Vagina (tissue), 2 donors: ENCODE results near the gene ECE2.

Experiments
- CTCF ChIP-seq, 3 experiments: fragments of 450-650 bp in 2 of 3; fragments of 200-600 bp in 1 of 3; sonication (generic) in 1 of 3; IDR thresholded peaks; one replicate each; pipeline ENCODE4 v1.5.1; 2017 to 2019; ENCODE audit warnings: antibody characterized with exemption in 3 of 3, mild to moderate bottlenecking in 2 of 3, moderate library complexity in 2 of 3
- POLR2A ChIP-seq, 2 donors: fragments of 450-650 bp; IDR thresholded peaks; one replicate each; pipeline ENCODE4 v1.6.1; 2017; ENCODE audit warnings: antibody characterized with exemption in 2 of 2, mild to moderate bottlenecking in 2 of 2, moderate library complexity in 2 of 2
- POLR2AphosphoS5 ChIP-seq, 2 donors: sonication (generic); formaldehyde crosslinking; IDR thresholded peaks; one replicate each; pipeline ENCODE4 v1.9.0; 2017; ENCODE audit warnings: antibody characterized with exemption in 2 of 2, mild to moderate bottlenecking in 2 of 2, low read depth in 1 of 2; ENCODE audit not compliant: insufficient read depth in 1 of 2

GRCh38 chr3:184248454-184249411, 27.1 kb upstream of the ECE2 start, which contains the start of gene ALG3:
- no peak for TF ChIP-seq CTCF (IDR thresholded peaks at IDR 0.05)
- peak in 1 of 2 donors; percentile 69 for TF ChIP-seq POLR2AphosphoS5 (IDR thresholded peaks at IDR 0.05; ENCODE audit: insufficient read depth in 1 of 2, low read depth in 1 of 2)
- TF ChIP-seq POLR2A (IDR thresholded peaks at IDR 0.05): peak in 1 of 2 donors; percentile 25
